Adipose tissue (tissue), 3 donors: Measurements from ENCODE around the gene MYH16. TPM values are rescaled to one million over a fixed set of nuclear protein-coding genes. Genes with fewer than 3 reads are reported as not detected.
"Not testable (repeated sequence)": the region's sequence is repeated elsewhere in the genome, so short reads cannot be mapped to it uniquely, and the experiment has no call there.

ENCODE experiments used
- H3K27ac ChIP-seq: one replicate; pipeline ENCODE4 v1.5.1; 2013; ENCODE audit warnings: low read depth, low read length
- WGBS, 3 donors: extraction: QIAGEN DNeasy Blood & Tissue Kit; methylation state at CpG; one replicate each; pipeline ENCODE4 v1.1.7; 2013; 5-methylcytosine and 5-hydroxymethylcytosine counted together
- polyA plus RNA-seq, 3 donors: library from polyadenylated mRNA; stranded (reverse); fragments of 200-250 nt; gene quantifications; one replicate each; pipeline ENCODE4 v1.2.3, GENCODE V29; 2013
- donor health status: healthy with polysubstance abuse.
- donor health status: Bipolar disorder and iron deficiency.
- donor health status: healthy.

Gene MYH16
- polyA plus RNA-seq, 3 donors: not detected

- WGBS, 3 donors: 78 to 85% (median 84%) methylated on average over 2 of the region's 2 CpGs
- no peak overlapping the region for H3K27ac ChIP-seq
Observed at GRCh38 chr7:99254390-99254789, 18.2 kb upstream of the MYH16 start.

- 37 to 66% (median 46%) methylated on average over 4 of the region's 4 CpGs for WGBS, 3 donors
- H3K27ac ChIP-seq: no peak overlapping the region
Observed at GRCh38 chr7:99255463-99255862, 17.2 kb upstream of the MYH16 start.

GRCh38 chr7:99257065-99257464, 15.6 kb upstream of the MYH16 start:
- WGBS, 3 donors: 87 to 94% (median 89%) methylated on average over 10 of the region's 10 CpGs

DNA sequence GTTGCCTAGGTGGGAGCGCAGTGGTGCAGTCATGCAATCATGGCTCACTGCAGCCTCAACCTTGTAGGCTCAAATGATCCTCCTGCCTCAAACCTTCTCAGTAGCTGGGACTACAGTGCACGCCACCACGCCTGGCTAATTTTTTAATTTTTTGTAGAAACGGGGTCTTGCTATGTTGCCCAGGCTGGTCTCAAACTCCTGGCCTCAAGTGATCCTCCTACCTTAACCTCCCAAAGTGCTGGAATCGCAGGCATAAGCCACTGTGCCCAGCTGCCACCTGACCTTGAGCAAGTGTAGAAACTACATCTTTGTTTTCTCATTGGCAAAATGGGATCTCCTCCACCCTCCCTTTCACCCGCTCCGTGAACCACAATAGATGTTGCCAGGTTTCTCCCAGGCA, 15.0 kb upstream of the MYH16 start:
- 91 to 95% (median 94%) methylated on average over 7 of the region's 7 CpGs for WGBS, 3 donors
- H3K27ac ChIP-seq: no peak overlapping the region

More at GRCh38 chr7:99257065-99257464, 15.6 kb upstream of the MYH16 start:
- H3K27ac ChIP-seq: no peak overlapping the region

GRCh38 chr7:99258501-99258900, 14.1 kb upstream of the MYH16 start:
- 78 to 88% (median 85%) methylated on average over 2 of the region's 2 CpGs for WGBS, 3 donors
- H3K27ac ChIP-seq: no peak overlapping the region

- WGBS, 3 donors: 93 to 96% (median 96%) methylated on average over 1 of the region's 1 CpG
Observed at GRCh38 chr7:99260395-99260794, 12.2 kb upstream of the MYH16 start.

GRCh38 chr7:99261646-99262045, 11.0 kb upstream of the MYH16 start:
- no peak overlapping the region for H3K27ac ChIP-seq
- 60 to 85% (median 83%) methylated on average over 6 of the region's 6 CpGs for whole genome bisulfite sequencing, 3 donors

More at GRCh38 chr7:99260395-99260794, 12.2 kb upstream of the MYH16 start:
- H3K27ac ChIP-seq: no peak overlapping the region

DNA sequence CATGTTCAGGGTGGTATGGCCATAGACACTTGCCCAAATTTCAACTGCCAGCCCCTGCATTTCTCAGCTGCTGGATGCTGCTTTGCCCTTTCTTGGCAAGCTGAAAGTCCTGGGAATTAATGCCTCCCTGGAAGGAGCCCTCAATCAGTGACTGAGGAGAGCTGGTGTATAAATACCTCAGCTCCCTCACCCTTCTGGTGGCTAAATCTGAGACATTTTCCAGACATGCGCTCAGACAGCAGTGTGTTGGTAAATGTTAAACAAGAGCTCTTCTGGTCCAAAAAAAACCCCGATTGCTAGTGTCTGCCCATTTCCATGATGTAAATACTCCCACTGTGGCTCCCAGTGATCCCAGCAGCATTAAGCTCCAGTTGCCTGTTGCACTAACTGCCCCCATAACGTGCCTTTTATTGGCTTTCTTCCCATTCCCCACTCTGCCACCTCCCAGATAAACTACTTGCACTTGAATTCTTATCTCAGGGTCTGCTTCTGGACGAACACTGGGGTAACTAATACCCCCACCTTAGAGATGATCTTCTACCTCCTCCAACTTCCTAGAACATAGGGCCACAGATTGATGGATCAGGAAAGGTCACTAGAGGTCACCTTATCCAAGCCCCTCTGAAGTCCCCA, 6.7 kb upstream of the MYH16 start:
- 71 to 77% (median 74%) methylated on average over 4 of the region's 4 CpGs for WGBS, 3 donors
- H3K27ac ChIP-seq: no peak overlapping the region

- 69 to 83% (median 75%) methylated on average over 5 of the region's 5 CpGs for WGBS, 3 donors
- no peak overlapping the region for H3K27ac ChIP-seq
Observed at GRCh38 chr7:99267481-99267840, 5.2 kb upstream of the MYH16 start.

DNA sequence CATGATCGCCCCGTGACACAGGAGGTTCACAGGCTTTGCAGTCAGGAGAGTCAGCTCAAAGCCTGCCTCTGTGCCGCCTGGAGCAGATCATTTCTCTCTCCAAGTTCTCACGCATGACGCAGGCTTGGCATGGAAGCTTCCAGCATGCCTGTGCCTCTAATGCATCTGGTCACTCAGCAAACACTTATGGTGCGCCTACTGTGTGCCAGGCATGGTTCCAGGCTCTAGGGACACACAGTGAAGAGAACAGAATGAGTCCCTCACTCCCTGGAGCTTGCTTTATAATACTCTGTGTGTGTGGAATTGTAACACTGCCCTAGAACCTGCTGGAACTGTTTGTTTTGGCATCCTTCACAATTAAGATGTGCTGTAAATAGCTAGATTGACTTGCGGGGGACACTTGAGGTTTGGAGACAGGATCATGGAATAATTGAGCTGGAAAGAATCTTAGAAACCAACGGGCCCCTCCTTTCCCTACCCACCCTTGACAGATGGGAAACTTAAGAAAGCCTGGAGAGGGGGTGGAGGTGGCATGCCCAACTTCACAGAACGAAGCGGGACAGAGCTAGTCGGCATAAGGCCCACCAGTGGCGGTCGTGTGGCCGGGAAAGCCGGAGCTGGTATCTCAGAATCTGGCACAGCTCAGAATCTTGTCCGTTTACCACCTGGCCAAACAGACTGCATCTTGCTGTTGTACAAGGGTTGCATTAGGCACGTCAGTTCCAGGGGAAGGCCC, 4.6 kb upstream of the MYH16 start:
- 68 to 82% (median 76%) methylated on average over 17 of the region's 17 CpGs for WGBS, 3 donors
- no peak overlapping the region for H3K27ac ChIP-seq

DNA sequence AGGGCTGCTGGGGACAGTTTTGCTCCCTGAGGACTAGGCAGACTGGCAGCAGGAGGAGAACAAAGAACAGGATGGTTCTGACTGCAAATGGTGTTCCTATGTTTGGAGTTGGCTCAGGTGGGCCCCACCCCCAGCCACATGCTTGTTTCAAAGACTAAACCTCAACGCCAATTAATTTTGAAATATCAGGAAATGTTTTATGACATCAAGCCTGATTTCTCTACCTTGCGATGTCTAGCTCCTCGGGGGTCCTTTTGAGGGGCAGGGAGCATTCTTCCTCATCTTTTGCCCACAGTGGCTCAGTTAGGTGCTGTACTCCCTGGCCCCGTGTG, 4.1 kb upstream of the MYH16 start:
- 62 to 93% (median 63%) methylated on average over 4 of the region's 4 CpGs for WGBS, 3 donors
- H3K27ac ChIP-seq: no peak overlapping the region

DNA sequence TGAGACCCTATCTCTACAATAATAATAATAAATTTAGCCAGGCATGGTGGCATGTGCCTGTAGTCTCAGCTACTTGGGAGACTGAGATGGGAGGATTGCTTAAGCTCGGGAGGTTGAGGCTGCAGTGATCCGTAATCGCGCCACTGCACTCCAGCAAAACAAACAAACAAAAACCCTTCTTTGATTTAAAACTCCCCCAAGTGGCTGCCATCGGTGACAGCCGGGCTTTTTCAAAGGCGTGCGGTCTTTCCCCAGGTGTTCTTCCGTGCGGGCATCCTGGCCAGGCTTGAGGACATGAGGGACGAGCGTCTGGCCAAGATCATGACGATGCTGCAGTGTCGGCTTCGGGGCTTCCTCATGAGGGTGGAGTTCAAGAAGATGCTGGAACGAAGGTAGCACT, 1.9 kb upstream of the MYH16 start:
- WGBS, 3 donors: 53 to 67% (median 61%) methylated on average over 16 of the region's 16 CpGs
- no peak overlapping the region for H3K27ac ChIP-seq

DNA sequence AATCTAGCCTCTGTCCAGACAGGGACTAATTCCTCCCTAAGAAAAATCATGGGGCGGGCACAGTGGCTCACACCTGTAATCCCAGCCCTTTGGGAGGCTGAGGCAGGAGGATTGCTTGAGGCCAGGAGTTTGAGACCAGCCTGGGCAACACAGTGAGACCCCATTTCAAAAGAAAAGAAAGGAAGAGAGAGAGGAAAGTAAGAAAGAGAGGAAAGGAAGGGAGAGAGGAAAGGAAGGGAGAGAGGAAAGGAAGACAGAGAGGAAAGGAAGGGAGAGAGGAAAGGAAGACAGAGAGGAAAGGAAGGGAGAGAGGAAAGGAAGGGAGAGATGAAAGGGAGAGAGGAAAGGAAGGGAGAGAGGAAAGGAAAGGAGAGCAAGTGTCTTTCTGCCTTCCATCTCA, 922 bp downstream of the MYH16 start:
- H3K27ac ChIP-seq: not testable (repeated sequence)
- WGBS, 3 donors: 88 to 98% (median 93%) methylated on average over 1 of the region's 1 CpG

DNA sequence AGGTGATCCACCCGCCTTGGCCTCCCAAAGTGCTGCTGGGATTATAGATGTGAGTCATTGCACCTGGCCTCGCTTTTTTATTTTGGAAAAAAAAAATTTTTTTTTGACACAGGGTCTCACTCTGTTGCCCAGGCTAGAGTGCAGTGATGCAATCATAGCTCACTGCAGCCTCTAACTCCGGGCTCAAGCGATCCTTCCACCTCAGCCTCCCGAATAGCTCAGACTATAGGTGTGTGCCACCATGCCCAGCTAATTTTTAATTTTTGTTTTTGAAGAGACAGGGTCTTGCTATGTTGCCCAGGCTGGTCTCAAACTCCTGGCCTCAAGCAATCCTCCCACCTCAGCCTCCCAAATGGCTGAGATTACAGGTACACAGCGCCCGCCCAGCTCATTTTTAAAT, 2.3 kb downstream of the MYH16 start:
- WGBS, 3 donors: 95 to 97% (median 97%) methylated on average over 7 of the region's 7 CpGs
- H3K27ac ChIP-seq: not testable (repeated sequence)

- no peak overlapping the region for H3K27ac ChIP-seq
- WGBS, 3 donors: 92 to 95% (median 94%) methylated on average over 7 of the region's 7 CpGs
Observed at GRCh38 chr7:99275496-99275895, 2.9 kb downstream of the MYH16 start.

- H3K27ac ChIP-seq: no peak overlapping the region
- 82 to 84% (median 83%) methylated on average over 5 of the region's 5 CpGs for WGBS, 3 donors
Observed at GRCh38 chr7:99278180-99278579, 5.5 kb downstream of the MYH16 start.

DNA sequence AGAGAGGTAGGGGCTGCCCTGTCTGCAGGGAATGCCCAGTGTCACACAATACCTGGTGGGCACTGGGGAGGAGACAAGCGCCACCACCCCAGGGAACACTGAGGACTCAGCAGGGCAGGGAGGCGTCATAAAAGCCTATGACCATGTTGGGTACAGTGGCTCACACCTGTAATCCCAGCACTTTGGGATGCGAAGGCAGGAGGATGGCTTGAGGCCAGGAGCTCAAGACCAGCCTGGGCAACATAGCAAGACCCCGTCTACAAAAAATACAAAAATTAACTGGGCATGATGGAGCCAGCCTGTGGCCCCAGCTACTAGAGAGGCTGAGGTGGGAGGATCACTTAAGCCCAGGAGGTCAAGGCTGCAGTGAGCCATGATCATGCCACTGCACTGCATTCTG, 11.5 kb downstream of the MYH16 start:
- 92 to 95% (median 94%) methylated on average over 4 of the region's 4 CpGs for WGBS, 3 donors
- not testable (repeated sequence) for H3K27ac ChIP-seq

DNA sequence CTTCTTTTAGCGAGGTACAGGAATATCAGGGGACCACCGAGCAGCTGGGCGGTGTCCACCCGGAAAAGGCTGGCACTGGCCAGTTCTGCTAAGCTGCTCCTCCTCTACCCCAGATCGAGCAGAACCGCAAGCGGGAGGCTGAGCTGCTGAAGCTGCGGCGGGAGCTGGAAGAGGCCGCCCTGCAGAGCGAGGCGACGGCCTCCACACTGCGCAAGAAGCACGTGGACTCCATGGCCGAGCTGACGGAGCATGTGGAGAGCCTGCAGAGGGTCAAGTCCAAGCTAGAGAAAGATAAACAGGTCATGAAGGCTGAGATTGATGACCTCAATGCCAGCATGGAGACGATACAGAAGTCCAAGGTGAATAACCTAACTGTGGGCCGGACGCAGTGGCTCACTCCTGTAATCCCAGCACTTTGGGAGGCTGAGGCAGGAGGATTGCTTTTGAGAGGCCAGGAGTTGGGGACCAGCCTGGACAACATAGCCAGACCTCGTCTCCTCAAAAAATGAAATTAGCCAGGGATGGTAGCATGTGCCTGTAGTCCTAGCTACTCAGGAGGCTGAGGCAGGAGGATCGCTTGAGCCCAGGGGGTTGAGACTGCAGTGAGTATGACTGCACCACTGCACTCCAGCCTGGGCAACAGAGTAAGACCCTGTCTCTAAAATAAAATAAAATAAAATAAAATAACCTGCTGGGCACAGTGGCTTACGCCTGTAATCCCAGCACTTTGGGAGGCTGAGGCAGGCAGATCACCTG, 15.3 kb downstream of the MYH16 start:
- H3K27ac ChIP-seq: no peak overlapping the region
- WGBS, 3 donors: 92 to 93% (median 92%) methylated on average over 23 of the region's 23 CpGs

- WGBS, 3 donors: 31 to 74% (median 69%) methylated on average over 9 of the region's 9 CpGs
- H3K27ac ChIP-seq: no peak overlapping the region
Observed at GRCh38 chr7:99289185-99289584, 16.5 kb downstream of the MYH16 start.

GRCh38 chr7:99290148-99290547, 17.5 kb downstream of the MYH16 start:
- not testable (repeated sequence) for H3K27ac ChIP-seq
- 80 to 97% (median 91%) methylated on average over 3 of the region's 3 CpGs for WGBS, 3 donors
